A673 (cell line): Measurements from ENCODE around the gene GPHN. TPM values are rescaled to one million over a fixed set of nuclear protein-coding genes. Genes with fewer than 3 reads are reported as not detected.

ENCODE experiments used
- BruUV-seq: library from RNA; stranded (reverse); fragments of 400-500 nt; replicated peaks from 2 replicates; lab custom pipeline; 2021; lab: Mats Ljungman, UMichigan
- CTCF ChIA-PET: fragments of 300-600 bp; sonication (Branson Sonifier 250); formaldehyde crosslinking; loops from one replicate; lab custom pipeline; 2022; ENCODE audit warnings: antibody characterized with exemption; lab: Charles Lee
- POLR2A ChIA-PET: fragments of 300-600 bp; sonication (Branson Sonifier 250); formaldehyde crosslinking; loops from one replicate; lab custom pipeline; 2022; ENCODE audit warnings: antibody characterized with exemption; ENCODE audit not compliant: low non-redundant PET; lab: Charles Lee
- DNase-seq: peaks from one replicate; pipeline ENCODE4 v3.0.0-alpha.2; 2015; ENCODE audit warnings: low spot score
- H3K27ac ChIP-seq: fragments of 200-600 bp; sonication (generic); 2 replicates; pipeline ENCODE4 v1.5.1; 2016; ENCODE audit warnings: mixed run types, low read depth, mild to moderate bottlenecking, mixed read lengths, antibody characterized with exemption, low read length; ENCODE audit not compliant: poor library complexity, severe bottlenecking
- H3K27me3 ChIP-seq: fragments of 200-600 bp; sonication (generic); replicated peaks from 2 replicates; pipeline ENCODE4 v1.6.1; 2017; ENCODE audit warnings: mixed run types, low read depth, mild to moderate bottlenecking, mixed read lengths, antibody characterized with exemption, low read length; ENCODE audit not compliant: insufficient read depth, poor library complexity
- H3K36me3 ChIP-seq: fragments of 200-600 bp; sonication (generic); 2 replicates; pipeline ENCODE4 v1.6.1; 2016; ENCODE audit warnings: mixed run types, mild to moderate bottlenecking, mixed read lengths, antibody characterized with exemption, low read length; ENCODE audit not compliant: insufficient read depth, poor library complexity, severe bottlenecking
- H3K4me1 ChIP-seq: fragments of 200-600 bp; sonication (generic); 2 replicates; pipeline ENCODE4 v1.6.1; 2017; ENCODE audit warnings: mixed run types, mild to moderate bottlenecking, mixed read lengths, antibody characterized with exemption, low read length; ENCODE audit not compliant: insufficient read depth, poor library complexity, severe bottlenecking
- H3K4me3 ChIP-seq: fragments of 200-600 bp; sonication (generic); 2 replicates; pipeline ENCODE4 v1.5.1; 2016; ENCODE audit warnings: low read depth, mixed run types, mild to moderate bottlenecking, mixed read lengths, low read length; ENCODE audit not compliant: poor library complexity, severe bottlenecking
- H3K9me3 ChIP-seq: fragments of 200-600 bp; sonication (generic); 2 replicates; pipeline ENCODE4 v1.6.1; 2016; ENCODE audit warnings: mixed run types, low read depth, mild to moderate bottlenecking, mixed read lengths, antibody characterized with exemption, low read length; ENCODE audit not compliant: poor library complexity, severe bottlenecking
- EZH2 ChIP-seq: fragments of 200-600 bp; sonication (generic); IDR thresholded peaks from 2 replicates; pipeline ENCODE4 v1.6.1; 2017; ENCODE audit warnings: borderline replicate concordance, low read depth, mild to moderate bottlenecking, mixed read lengths, antibody characterized with exemption, low read length; ENCODE audit not compliant: poor library complexity, severe bottlenecking
- intact Hi-C: fragments of 100-400 bp; cut with micrococcal nuclease; formaldehyde crosslinking; loops from one replicate; pipeline ENCODE4 v1.10.0; 2022; ENCODE audit not compliant: unreplicated experiment
- total RNA-seq: library from RNA; stranded (reverse); gene quantifications from 2 replicates; pipeline ENCODE4 v1.2.3, GENCODE V29; 2021
- TF ChIP-seq, protein P1 (sequence below): fragments of 300-800, 200-600 bp; sonication (generic); conservative IDR thresholded peaks from 2 replicates; pipeline ENCODE4 v1.5.1; 2017; ENCODE audit warnings: low read depth, mild to moderate bottlenecking, antibody characterized with exemption, low read length, moderate library complexity, mixed read lengths

Gene GPHN
- total RNA-seq, 1 experiment from 2014 or later: 30.3 TPM

DNA sequence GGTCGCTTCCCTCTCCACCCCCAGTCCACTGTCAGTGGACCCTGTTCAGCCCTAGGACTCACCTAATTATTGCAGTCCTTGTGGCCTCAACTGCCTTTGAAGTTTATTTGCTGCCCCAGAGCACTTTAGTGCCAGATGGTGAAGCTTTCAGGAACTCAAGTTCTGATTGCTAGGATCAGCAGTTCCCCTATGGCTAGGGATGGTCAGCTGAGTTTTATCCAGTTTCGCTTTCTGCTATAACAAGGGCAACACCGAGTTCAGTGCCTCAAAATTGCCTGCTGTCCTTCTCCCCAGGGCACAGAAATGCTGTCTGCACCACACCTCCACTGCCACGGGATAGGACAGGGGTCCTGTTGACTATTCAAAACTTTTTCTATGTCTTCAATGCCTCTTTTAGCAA, 295.0 kb downstream of the GPHN start:
- no peak for DNase-seq
- H3K4me1 ChIP-seq: no peaks in the 10 kb centered on the region
- CTCF ChIA-PET: no interaction called here
- no peak for TF ChIP-seq EZH2
- TF ChIP-seq, protein P1, sequence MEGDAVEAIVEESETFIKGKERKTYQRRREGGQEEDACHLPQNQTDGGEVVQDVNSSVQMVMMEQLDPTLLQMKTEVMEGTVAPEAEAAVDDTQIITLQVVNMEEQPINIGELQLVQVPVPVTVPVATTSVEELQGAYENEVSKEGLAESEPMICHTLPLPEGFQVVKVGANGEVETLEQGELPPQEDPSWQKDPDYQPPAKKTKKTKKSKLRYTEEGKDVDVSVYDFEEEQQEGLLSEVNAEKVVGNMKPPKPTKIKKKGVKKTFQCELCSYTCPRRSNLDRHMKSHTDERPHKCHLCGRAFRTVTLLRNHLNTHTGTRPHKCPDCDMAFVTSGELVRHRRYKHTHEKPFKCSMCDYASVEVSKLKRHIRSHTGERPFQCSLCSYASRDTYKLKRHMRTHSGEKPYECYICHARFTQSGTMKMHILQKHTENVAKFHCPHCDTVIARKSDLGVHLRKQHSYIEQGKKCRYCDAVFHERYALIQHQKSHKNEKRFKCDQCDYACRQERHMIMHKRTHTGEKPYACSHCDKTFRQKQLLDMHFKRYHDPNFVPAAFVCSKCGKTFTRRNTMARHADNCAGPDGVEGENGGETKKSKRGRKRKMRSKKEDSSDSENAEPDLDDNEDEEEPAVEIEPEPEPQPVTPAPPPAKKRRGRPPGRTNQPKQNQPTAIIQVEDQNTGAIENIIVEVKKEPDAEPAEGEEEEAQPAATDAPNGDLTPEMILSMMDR: no peak
- H3K36me3 ChIP-seq: no peaks in the 10 kb centered on the region
- no peak overlapping the region for H3K4me3 ChIP-seq
- H3K27me3 ChIP-seq: no peaks in the 10 kb centered on the region
- BruUV-seq: no TSS peak
- POLR2A ChIA-PET: no interaction called here
- no peak overlapping the region for H3K27ac ChIP-seq
- intact Hi-C loops: no loop called here
- no peaks in the 10 kb centered on the region for H3K9me3 ChIP-seq

DNA sequence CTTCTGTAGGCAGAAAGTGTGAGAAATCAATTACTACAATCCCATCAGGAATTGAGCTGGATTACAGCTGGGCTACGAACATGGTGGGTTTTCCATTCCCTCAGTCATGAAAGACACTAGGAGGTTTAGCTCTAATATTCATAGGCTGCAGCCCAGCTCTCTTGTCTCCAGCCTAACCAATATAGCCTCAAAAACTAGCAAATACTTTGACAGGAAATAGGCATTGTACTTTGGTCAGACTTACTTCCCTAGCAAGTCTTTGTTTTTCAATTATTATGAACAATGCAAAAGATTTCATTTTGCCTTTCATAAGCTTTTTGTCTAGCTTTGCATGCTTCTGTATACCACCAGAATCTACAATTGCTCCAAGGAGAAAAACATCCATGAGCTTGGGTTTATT, 296.2 kb downstream of the GPHN start:
- Histone ChIP-seq H3K27ac (no peak overlapping the region), H3K36me3 (no peaks in the 10 kb centered on the region), H3K4me3 (no peak overlapping the region), H3K4me1 (no peaks in the 10 kb centered on the region), H3K27me3 (no peaks in the 10 kb centered on the region), H3K9me3 (no peaks in the 10 kb centered on the region)
- TF ChIP-seq EZH2: no peak
- TF ChIP-seq, protein P1: no peak
- no peak for DNase-seq
- intact Hi-C loops: no loop called here
- ChIA-PET POLR2A (interaction anchor here (0.7 kb wide), 1 partner anchor 1939 kb away, joined by 3 read pairs; no protein-coding TSS in a partner anchor), CTCF (no interaction called here)
- BruUV-seq: no TSS peak

DNA sequence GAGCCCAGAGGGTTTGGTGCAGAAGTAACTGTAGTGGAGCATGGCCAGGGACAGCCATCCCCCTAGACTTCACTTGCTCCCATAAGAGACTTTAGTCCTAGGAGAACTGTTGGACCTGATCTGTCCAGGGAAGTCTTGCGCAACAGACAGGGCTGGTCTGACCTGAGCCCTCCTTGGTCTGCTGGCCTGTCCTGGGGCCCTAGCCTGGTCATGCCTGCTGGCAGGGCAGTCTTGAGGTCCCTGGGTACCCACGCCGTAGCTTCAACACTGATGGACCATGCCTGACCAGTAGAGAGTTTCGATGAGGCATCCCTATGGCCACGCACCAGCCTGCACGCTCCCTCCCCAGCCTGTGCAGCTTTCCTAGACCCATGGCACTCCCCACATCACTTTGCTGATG, 305.7 kb downstream of the GPHN start:
- no peaks in the 10 kb centered on the region for H3K36me3 ChIP-seq
- BruUV-seq: no TSS peak
- DNase-seq: no peak
- no peak overlapping the region for H3K4me3 ChIP-seq
- H3K27ac ChIP-seq: no peak overlapping the region
- no peaks in the 10 kb centered on the region for H3K27me3 ChIP-seq
- H3K4me1 ChIP-seq: no peaks in the 10 kb centered on the region
- ChIA-PET POLR2A (no interaction called here), CTCF (no interaction called here)
- H3K9me3 ChIP-seq: no peaks in the 10 kb centered on the region
- TF ChIP-seq, protein P1: no peak
- TF ChIP-seq EZH2: no peak
- intact Hi-C loops: no loop called here
